Left hindlimb (tissue), 1 donor: Measurements from ENCODE around the gene RTL5.

Experiments used
- DNase-seq: peaks from one replicate; pipeline ENCODE4 v3.0.0-alpha.2; 2018

The RTL5 gene

DNA sequence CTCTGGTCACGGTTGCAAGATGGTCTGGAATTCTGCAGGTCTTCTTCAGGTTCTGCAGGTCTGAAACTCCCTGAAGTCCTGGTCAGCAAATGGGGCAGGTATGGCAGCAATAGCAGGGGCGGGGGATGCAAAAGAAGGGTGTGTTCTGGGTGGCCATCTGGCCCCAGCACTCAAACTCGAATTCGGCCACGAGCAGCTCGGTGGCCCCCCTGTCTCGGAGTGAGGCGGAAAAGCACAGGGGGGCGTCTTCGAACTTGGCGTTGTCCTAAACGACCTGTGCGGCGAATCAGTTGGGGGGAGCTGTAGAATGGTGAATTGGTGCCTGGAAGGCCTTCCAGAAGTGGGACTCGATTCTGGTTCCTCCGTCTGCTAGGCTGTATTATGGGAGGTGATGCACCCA is 2.1 kb downstream of the RTL5 start:
- no peak for DNase-seq

DNA sequence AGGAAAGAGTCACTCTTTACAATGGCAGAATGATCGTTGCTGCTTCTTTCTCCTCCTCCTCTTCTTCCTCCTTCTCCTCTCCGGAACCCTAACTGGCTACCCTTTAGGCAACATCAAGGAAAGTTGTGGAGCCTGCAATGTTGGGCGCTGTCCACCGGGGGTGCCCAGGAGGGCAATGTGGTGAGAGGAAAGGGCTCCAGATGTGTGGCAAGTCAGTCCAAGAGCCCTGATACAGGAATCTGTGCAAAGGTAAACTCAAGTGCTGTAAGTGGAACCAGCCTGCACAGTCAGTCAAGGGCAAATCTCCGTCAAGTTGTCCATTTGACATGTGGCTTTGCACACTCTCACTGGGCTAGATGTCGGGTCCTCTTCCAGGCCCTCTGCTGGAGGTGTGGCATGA is 2.8 kb downstream of the RTL5 start:
- no peak for DNase-seq

DNA sequence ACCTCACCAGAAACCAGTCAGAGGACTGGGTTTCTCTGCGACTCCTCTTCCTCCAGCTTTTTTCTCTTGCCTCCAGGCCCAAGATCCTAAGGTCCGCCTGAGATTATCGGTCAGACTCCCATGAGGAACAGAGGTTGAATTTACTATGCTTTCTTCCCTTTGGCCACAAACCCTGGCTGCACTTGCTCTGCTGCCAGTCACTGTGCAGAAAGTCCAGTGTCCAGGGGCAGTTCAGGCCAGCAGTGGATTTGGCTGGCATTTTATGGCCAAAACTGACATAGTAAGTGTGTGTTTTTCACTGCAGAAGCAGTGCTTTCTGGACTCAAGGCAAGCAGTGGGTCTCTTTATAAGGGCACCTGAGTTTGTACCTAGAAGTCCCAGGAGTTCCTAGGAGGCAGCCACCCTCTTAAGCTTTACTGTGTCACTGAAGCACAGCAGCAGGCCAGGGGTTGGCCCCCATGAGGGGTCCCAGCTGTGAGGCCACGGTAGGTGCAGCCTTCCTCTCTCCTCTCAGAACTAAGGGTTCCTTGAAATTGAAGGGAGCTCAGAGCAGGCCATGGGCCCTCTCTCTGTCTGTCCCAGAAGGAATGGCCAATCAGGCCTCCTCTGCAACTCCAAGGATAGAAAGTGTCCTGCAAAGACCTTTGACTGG is 3.4 kb downstream of the RTL5 start:
- no peak for DNase-seq

DNA sequence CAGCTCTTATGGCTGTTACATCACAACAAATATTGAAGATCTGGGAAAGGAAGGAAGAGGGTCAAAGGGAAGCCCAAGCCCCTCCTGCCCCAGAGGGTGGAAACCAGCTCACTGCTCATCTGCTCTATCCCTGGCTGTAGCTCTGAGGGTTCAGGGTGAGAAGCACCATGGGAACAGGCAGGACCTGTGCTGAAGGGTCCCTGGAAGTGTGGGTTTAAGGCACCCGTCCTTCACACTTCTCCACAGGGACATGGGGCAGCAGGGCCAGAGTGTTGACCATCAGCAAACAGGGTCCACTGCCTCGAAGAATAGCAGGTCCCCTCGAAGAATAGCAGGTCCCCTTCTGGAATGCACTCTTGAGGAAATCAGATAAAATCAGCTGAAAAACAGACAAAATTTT is 4.4 kb downstream of the RTL5 start:
- DNase-seq = no peak

DNA sequence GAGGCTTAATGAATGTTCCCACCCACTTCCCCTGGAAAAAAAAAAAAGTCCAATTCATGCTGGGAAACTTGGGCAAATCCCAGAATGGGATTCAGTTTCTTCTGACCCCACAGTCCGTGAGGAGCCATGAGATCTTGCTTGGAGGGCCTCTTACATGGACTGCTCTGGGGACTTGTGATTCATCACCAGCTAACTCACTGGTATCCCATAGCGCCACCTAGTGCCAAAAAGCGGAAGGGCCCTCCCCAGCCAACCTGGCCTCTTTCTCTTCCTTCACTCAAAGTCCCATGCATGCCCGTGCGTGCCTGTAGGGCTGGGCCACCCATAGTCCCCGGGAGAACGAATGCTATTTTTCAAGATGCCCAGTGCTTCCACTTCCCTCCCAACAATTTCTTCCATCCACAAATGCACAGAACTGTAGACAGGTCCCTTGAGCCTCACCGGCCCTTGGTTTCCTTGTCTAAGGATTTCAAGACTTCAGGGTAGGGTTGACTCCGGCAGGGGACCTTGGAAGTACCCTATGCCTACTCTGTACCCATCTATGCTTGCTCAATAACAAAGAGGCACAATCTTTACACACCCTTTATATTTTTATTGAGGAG is 5.1 kb downstream of the RTL5 start:
- DNase-seq = peak; percentile 84

DNA sequence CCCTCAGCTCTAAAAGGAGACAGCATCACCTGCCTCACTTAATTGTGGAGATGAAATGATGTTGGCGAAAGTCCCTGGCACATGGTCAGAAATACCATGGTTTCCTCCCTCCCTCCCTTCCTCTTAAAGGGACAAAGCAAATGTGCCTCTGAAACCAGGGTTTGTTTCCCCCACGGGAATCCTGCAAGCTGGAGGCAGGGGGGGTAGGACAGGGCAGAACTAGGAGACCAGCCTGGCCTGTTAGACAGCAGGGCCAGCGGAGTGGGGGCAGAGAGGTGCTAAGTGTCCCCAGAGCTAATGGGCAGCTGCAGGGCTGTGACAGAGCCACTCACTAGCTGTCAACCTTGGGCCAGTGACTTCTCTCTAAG is 5.7 kb downstream of the RTL5 start:
- DNase-seq = no peak

DNA sequence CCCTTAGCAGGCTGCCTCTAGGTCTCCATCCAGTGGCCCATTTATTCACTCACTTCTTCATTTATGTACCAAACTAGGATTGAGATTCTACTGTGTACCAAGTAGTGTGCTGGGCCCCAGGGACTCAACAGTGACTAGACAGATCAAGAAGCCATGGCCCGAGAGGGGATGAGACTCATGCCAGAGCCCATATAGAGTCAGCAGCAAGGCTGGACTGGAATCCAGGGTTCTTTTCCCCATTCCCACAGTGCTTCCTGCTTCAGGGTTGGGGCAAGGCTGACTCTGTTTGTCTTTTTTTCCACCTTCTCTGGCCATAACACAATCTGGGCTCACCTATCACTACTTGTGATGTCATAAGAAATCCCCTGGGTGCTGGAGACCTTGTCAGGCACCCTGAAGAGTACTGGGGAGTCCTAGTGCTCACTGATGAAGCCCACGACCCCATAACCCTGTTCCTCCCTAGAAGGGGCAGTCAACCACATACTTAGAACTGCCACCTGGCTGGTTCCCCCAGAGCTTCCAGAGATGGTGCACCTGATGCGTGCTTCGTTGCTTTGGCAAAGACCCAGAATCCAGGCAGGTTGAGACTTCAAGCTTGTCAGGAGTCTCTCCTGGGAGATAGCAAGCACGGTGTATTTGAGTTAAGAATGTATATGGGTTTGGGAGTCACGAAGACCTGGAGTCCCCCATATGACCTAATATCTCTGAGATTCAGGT is 6.2 kb downstream of the RTL5 start:
- DNase-seq = no peak

DNA sequence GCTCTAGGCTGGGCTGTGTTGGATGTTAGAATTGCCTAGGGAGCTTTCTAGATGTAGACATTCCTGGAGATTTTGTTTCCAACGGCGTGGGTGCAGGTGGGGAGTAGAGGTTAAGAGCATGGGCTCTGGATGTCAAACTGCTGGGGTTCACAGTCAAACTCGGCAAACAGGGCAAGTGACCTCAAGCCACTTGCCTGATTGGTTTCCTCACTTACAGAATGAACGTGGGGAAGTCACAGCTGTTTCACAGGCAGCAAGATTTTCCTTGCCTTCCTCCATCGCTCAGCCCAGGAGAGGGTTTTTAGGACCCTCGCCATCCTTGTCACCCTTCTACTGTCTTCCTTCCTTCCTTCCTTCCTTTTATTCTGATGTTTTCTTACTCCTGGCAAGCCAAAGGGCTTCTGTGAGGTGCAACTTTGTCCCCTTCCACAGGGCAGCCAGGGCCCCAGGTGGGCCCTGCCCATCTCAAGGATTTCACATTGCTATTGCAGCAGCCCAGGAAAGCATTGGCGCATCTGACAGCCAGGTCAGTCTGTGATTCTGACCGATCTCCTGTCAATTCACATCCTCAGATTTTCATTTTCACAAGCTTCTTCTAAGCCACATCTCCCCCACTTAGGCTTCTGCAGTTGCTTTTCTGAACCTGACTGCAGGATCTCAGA is 7.0 kb downstream of the RTL5 start:
- DNase-seq = no peak

DNA sequence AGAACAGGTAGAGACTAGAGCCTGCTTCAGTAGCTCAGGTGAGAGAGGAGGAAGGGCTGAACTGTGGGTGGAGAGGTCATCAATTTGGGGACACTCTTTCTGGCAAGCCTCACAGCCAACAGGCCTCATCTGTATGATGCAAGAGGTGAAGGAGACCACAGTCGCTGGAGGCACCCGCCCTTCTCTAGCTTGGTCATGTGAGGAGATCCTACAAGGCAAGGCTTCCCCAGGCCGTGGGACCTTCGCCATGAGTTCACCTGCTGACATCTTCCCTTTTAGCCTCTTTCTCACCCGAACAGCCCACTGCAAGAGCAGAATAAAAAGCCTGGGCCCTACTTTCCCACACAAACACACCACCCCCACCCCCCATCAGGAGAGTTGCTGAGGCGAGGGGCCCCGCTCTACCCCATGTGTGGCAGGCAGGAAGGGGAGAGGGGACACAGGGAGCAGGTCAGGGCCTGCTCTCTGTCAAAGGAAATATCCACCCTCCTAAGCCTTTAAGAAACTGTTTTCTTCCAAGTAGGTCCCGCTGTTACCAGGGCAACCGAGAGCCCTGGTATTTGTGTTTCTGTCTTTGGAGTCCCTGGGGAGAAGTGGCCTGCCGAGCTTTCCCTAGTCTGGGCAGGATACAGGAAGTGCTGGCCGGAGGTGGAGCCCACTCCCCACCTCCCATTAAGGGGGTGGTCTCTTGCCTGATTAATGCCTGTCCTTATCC is 8.1 kb downstream of the RTL5 start:
- DNase-seq = peak; percentile 65

DNA sequence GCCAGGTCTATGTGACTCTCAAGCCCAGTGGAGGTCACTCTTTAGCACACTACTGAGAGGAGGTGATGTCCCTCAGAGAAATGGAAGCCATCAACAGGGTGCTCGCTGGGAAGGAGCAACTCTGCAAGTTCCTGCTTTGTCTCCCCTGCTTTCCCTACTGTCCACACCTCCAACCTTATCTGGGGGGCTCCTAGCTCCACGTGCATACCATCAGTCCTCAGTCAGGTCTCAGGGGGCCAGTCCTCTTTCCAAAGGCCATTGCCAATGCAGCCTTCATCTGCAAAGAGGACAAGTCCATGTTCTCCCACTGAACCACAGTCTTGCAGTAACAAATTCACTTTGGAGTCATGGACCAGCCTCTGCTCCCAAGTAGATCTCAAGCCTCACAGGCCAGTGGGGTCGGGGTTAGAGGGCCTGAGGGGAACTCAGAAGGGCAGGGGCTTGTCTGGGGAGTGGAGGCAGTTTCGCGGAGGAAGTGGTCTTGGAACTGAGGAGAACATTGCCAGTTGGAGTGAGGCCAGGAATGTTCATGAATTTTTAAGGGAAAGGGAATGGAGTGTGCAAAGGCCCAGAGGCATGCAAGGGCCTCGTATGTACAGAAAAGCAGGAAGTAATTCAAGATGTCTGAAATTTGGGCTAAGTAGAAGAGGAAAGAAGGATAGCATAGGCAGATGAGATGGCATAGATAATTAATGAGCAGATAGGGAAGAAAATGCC is 8.9 kb downstream of the RTL5 start:
- DNase-seq = no peak

DNA sequence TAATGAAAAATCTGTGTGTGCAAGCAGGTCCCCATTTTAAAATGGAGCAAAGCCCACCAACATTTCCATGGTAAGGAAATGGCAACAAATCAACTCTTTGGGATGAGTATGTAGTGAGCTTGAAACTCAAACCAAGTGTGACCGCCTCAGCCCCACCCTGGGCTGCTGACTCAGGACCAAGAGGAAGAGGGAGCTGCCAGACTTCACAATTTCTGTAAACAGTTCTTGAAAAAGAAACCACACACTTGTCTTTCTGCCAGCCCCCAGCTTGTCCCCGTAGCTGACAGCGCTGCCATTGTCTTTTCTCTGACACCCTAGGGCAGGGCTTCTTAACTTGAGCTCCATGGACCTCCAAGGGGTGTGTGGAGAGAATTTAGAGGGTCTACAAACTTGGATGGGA is 10.3 kb downstream of the RTL5 start:
- peak; percentile 62 for DNase-seq

DNA sequence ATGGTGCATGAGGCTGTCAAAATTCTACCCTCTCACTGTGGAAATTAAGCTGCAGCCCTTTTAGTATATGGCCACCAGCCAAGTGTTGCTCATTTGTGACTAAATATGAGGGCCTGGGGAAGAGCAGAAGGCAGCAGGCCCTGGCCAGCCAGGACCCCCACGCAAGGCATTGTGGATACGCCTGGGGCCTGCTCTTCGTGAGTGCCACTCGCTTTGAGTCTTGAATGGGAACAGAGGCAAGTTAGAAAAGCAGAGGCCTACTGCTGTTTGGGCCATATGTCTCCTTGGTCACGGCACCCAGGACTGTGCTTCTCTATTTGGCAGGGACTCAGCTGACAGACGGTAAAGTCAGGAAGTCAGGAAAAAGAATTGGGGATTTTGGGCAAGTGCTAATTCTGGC is 10.9 kb downstream of the RTL5 start:
- no peak for DNase-seq

DNA sequence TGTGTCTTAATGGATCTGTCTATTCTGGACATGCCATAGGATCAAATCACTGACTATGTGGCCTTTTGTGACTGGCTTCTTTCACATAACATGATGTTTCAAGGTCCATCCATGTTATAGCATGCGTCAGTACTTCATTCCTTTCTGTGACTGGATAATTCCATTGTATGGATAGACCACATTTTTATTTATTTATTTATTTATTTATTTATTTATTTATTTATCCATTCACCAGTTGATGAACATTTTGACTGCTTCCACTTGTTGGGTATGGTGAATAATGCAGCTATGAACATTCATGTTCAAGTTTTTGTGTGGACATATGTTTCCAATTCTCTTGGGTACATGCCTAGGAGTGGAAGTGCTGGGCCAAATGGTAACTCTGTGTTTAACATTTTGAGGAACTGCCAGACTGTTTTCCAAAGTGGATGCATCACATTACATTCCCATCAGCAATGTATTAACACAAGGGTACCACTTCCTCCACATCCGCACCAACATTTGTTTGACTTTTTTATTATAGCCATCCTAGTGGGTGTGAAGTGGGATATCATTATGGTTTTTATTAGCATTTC is 14.0 kb downstream of the RTL5 start:
- no peak for DNase-seq

DNA sequence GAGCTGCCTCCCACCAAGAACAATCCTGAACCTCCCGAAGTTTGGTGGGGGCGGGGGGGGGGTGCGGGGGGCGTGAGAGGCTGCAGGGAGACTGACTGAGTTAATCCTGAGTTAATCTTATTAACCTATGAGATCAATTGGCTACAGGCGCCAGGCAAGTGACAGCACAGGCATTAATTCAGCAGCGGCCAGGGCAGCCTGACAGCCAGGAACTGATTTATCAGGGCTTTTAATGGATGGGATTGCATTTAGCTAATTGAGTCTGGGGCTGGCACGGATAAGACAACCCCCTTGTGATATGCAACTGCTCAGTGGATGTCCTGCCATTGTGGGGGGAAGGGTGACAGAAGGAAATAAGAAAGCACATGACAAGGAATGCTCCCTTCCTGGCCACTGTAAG is 16.3 kb downstream of the RTL5 start:
- no peak for DNase-seq

DNA sequence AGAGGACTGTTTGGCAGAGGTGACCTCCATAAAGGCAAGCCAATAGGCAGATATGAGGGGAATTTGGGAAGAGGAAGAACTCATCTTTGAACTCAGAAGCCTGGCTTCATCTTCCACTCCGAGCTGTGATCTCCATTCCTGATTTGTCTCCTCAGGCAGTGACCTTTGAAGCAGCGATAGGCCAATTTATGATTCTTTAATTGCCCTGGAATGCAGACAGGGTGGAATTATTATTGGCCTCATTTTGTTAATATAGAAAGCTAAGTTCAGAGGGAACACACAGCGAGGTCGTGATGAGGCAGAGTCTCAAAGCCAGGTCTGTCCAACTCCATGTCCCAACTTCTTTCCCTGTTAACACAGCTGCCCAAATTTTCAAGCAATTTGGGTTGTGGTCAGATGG is 16.9 kb downstream of the RTL5 start:
- DNase-seq = no peak

DNA sequence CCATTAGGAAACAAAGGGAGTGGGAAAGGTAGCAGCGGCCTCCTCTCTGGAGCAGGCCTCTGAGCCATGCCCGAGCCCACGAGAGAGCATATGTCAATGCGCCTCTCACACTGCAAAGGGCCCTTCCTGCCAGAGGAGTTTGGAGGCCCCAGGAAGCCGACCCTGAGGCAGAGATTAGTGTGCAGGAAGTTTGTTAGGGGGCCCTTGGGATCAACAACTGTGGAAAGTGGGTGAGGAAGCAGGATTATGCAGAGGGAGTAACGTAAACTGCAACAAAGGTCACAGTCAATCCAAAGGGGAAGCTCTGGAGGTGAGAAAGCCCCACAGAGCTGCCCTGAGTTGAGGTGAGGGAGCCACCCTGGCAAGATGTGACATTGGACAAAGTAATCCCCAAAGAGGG is 17.4 kb downstream of the RTL5 start:
- DNase-seq = no peak

DNA sequence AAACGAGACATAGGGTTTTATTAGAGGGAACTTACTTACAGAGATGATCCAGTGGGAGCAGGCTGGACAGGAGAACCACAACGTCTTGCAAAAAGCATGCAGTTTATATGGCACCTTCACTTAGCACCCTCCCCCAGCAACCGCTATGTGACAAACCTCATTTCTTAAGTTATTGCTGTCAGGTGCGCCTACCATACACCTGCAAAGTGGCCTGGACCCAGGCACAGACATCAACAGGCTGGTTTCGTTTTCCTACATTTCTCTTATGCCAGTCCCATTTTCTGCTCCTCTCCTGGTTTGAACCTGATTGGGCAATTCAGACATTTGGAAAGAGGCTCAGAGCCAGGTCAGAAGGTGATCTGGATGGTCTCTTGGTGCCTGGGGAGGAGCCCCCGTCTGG is 18.3 kb downstream of the RTL5 start:
- no peak for DNase-seq

DNA sequence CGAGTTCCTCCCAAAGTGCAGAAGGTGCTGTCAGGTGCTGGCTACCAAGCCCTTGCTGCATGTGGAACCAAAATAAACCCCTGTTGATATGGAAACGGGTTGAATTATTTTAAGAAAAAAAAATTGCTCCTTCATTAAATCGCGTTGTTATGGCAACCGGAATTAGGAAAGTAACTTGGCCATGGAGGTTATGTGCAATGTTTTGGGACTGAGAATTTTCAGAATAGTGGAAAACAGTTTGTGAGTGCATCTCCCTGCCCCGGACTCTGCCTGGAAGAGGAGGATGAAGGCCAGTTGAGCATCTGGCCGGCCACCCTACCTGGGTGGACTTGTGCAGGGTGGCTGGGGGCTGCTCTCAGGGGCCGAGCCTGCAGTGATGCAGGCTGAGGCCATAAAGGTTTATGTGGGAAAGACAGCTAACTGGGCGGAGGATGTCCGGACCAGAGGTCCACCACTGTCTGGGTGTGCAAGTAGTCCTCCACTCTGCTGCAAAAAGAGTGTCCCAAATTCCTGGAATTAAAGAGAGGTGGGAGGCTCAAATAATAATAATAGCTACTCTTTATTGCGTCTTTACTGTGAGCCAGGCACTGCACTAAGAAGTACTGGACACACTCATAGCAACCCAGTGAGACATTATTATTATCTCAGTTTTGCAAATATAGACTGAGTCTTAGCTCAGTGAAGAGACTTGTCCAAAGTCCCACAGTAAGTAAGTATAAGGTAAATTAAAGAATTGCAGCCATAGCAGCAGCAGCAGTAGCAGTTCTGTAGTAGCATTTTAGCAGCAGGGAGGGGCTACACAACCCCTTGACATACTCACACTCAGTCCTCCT is 20.6 kb downstream of the RTL5 start:
- DNase-seq = no peak

DNA sequence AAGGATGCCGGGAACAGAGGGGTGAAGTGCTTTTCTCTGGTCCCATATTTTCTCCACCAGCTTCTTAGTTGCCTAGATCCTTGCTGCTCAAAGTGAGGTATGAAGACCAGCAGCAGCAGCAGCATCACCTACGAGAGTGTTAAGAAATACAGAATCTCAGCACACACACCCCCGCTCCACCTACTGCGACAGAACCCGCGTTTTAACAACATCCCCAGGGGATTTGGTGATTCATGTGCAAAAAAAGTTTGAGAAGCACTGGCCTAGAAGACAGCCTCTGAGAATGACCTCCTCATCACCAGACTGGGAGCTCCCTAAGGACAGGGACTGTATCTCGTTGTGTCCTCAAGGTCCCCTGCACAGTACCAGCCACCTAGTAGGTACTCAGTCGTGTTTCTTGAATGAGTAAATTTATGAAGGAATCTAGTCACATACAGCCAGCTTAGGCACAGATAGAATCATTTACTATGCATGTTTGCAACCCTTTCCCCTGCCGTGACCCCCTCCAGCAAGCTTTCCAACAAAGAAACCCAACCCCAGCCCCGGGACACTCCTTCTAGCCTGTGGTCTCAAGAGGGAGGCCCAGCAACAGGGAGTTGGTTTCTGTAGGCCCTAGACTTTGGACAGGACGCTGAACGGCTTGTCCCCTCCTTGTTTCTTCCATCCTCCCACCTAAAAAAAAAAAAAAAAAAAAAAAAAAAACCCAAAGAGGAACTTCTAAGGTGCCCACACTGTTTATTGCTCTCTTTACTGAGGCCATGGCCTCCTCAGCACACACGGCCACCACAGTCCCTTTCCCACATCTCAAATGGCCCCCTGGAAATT is 21.5 kb downstream of the RTL5 start:
- no peak for DNase-seq

DNA sequence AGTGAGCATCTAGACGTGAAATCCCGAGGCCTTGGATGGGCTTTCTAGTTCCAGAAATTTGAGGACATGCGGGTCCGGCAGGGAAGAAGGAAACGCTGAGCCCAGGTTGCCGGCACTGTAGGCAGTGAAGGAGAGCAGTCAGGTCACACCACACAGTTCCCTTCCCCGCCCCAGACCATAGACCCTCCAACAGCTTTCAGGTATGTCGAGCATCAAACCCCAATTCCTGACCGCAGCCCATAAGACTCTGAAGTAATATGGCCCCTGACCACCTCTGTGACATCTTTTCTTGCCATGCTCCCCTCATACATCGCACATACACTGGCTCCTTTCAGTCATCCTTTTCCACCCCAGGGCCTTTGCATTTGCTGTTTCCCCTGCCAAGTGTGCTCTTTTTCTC is 23.0 kb downstream of the RTL5 start:
- DNase-seq = no peak
